IgD-negative memory B cell (primary cell): ENCODE data around the gene TTBK2. TPM values are rescaled to one million over a fixed set of nuclear protein-coding genes. Genes with fewer than 3 reads are reported as not detected.
A peak's percentile ranks its signal among the peaks of the same experiment; 100 is the strongest.
"Not testable (repeated sequence)": the region's sequence is repeated elsewhere in the genome, so short reads cannot be mapped to it uniquely, and the experiment has no call there.

Experiments used
- H3K27ac Mint-ChIP-seq, 3 donors: one replicate each; pipeline ENCODE4 v1.8.0; 2020 to 2022; ENCODE audit warnings: mild to moderate bottlenecking in 3 of 3, mixed read lengths in 3 of 3, moderate library complexity in 1 of 3
- H3K27me3 Mint-ChIP-seq: one replicate; pipeline ENCODE4 v1.8.0; 2021; ENCODE audit warnings: mixed read lengths
- H3K36me3 Mint-ChIP-seq: one replicate; pipeline ENCODE4 v1.8.0; 2020; ENCODE audit warnings: mild to moderate bottlenecking, mixed read lengths
- H3K4me1 Mint-ChIP-seq, 3 donors: one replicate each; pipeline ENCODE4 v1.8.0; 2020 to 2022; ENCODE audit warnings: mixed read lengths in 3 of 3, mild to moderate bottlenecking in 1 of 3
- H3K4me3 Mint-ChIP-seq, 4 donors: one replicate each; pipeline ENCODE4 v1.8.0; 2020 to 2022; ENCODE audit warnings: mild to moderate bottlenecking in 4 of 4, mixed read lengths in 4 of 4, moderate library complexity in 3 of 4
- H3K9me3 Mint-ChIP-seq, 3 donors: one replicate each; pipeline ENCODE4 v1.8.0; 2020 to 2021; ENCODE audit warnings: mixed read lengths in 3 of 3, mild to moderate bottlenecking in 1 of 3
- polyA plus RNA-seq: library from polyadenylated mRNA; unstranded; fragments of 300-500 nt; fragmentation: Illumina TruSeq; gene quantifications from one replicate; pipeline ENCODE4 v1.2.3, GENCODE V29; 2021

TTBK2 gene
- polyA plus RNA-seq, 1 donor from 2014 or later, result 9.9 TPM

DNA sequence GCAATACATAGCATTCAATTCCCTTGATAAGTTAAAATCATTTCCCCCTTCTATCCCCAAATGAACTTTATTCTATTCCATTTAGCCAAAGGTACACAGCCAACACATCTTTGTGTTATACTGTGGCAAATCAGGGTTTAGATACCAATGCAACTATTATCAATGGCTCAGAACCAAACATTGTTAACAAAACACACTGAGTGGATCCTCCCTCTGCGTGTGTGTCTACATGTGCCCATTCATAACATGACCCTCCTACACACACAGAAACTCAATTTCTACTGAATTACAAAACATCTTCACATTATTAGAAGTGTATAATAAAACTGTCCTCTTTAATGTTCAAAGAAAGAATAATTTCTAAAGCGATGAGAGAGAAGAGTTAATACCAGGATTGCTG lies 1.3 kb downstream of the TTBK2 start:
- Mint-ChIP-seq H3K27ac (peak overlapping the region in 1 of 3 donors; percentile 13), H3K9me3 (no peaks in the 10 kb centered on the region), H3K4me3 (peak overlapping the region; percentile 77 to 98 (median 98)), H3K36me3 (no peaks in the 10 kb centered on the region), H3K27me3 (no peaks in the 10 kb centered on the region), H3K4me1 (peaks cover 19 to 34% (median 25%) of the 10 kb centered on the region in 3 donors)

DNA sequence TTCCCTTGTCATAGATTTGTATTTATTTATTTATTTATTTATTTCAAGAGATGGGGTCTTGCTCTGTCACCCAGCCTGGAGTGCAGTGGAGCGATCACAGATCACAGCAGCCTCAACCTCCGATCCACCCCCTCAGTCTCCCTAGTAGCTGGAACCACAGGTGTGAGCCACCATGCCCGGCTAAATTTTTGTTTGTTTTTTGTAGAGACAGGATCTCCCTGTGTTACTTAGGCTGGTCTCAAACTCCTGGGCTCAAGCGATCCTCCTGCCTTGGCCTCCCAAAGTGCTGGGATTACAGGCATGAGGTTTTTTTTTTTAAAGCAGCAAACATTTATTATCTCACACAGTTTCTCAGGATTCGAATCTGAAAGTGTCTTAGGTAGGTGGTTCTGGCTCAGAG lies 2.5 kb downstream of the TTBK2 start:
- Mint-ChIP-seq H3K4me1 (peaks cover 22 to 37% (median 25%) of the 10 kb centered on the region in 3 donors), H3K4me3 (peak overlapping the region in 2 of 4 donors; percentile 5 to 73)

DNA sequence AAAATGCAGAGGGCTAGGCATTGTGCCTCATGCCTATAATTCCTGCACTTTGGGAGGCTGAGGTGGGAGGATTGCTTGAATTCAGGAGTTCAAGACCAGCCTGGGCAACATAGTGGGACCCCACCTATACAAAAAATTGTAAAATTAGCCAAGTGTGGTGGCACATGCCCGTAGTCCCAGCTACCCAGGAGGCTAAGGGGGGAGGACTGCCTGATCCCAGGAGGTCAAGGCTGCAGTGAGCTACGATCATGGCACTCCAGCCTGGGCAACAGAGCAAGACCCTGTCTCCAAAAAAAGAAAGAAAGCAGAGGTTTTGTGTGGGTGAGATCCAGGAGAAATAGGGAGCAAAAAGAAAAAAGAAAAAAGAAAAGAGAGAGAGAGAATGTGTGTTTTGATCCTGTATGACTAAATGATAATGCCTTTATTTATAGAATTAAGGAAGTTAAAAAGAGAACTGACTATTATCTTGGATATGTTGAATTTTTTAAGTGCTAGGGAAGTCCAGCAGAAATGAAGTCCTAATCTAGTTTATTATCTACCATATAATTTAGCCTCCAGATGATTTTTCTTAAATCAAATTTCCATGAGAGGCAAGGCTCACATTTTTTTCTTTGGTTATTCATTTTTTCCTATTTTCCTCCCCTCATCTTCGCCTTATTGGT lies 4.8 kb downstream of the TTBK2 start:
- Mint-ChIP-seq H3K27me3 (no peaks in the 10 kb centered on the region), H3K27ac (no peak overlapping the region), H3K4me1 (peaks cover 19 to 35% (median 32%) of the 10 kb centered on the region in 3 donors), H3K9me3 (no peaks in the 10 kb centered on the region), H3K36me3 (no peaks in the 10 kb centered on the region), H3K4me3 (peak overlapping the region in 3 of 4 donors; percentile 12 to 52 (median 30))

More for the DNA sequence above, 2.5 kb downstream of the TTBK2 start:
- H3K36me3 Mint-ChIP-seq, result no peaks in the 10 kb centered on the region
- H3K27me3 Mint-ChIP-seq, result no peaks in the 10 kb centered on the region
- H3K9me3 Mint-ChIP-seq, result no peaks in the 10 kb centered on the region
- H3K27ac Mint-ChIP-seq, result no peak overlapping the region

DNA sequence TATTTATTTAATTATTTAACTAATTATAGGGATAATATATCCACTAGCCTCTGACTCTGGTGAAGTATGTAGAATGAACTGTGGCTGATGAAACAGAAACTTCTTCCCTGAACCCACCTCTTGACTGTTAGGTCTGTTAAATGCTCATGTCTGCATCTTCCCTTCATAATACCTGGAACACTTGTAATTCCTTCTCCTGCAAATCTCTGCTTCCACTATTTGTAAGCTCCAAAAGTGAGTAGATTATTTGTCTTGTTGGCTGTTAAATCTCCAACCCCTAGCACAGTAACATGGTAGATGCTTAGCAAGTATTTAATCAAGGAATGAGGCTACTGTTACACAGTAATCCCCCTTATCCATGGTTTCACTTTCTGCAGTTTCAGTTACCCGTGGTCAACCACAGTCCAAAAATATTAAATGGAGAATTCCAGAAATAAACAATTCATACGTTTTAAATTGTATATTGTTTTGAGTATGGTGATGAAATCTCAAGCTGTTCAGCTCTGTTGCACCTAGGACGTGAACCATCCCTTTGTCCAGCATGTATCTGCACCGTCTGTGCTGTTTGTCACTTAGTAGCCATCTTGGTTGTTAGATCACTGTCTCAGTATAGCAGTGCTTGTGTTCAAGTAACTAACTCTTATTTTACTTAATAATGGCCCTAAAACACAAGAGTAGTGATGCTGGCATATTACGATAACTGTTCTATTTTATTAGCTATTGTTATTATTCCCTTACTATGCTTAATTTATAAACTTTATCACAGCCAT lies 5.7 kb downstream of the TTBK2 start:
- Mint-ChIP-seq H3K36me3 (no peaks in the 10 kb centered on the region), H3K27me3 (no peaks in the 10 kb centered on the region), H3K9me3 (no peaks in the 10 kb centered on the region), H3K4me3 (peak overlapping the region in 1 of 4 donors; percentile 30), H3K27ac (no peak overlapping the region), H3K4me1 (peaks cover 17 to 40% (median 35%) of the 10 kb centered on the region in 3 donors)

DNA sequence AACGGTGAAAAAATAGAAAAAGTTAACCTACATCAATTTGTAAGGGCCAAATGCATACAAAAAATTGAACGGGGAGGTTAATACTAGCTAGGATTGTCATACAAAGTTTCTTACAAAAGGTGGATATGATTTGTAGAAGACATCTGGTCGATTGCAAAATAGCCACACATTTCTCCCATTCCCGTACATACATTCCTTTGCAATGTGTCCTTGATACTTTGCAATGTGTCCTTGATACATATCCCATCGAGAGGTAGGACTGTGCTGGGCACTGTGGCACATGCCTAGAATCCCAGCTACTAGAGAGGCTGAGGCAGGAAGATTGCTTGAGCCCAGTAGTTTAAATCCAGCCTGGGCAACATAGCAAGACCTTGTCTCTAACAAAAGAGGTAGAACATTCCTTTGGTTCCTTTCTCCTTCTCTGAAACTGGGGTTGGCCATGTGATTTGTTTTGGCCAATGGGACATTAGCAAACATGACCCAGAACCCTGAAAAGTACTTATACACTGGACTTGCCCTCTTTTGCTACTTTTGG lies 9.5 kb downstream of the TTBK2 start:
- no peak overlapping the region for H3K27ac Mint-ChIP-seq
- H3K27me3 Mint-ChIP-seq, result no peaks in the 10 kb centered on the region
- peaks cover 10 to 43% (median 25%) of the 10 kb centered on the region in 3 donors for H3K4me1 Mint-ChIP-seq
- no peaks in the 10 kb centered on the region for H3K36me3 Mint-ChIP-seq
- no peak overlapping the region for H3K4me3 Mint-ChIP-seq
- no peaks in the 10 kb centered on the region for H3K9me3 Mint-ChIP-seq

DNA sequence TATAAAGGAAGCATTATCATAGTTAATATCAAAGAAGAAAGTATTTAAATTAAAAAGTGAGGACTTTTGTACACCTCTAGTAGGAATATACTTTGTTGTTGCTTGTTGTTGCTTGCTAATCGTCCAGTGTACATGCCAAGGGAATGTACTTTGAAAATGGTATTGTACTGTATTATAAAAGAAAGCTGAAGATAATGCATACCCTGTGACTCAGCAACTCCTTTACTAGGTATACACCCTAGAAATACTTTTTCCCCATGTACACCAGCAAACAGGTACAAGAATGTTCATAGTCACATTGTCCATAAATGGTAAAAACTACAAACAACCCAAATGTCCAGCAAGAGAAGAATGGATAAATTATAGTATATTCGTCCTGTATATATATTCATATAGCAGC lies 12.0 kb downstream of the TTBK2 start:
- H3K27me3 Mint-ChIP-seq, result no peaks in the 10 kb centered on the region
- no peaks in the 10 kb centered on the region for H3K9me3 Mint-ChIP-seq
- peak overlapping the region in 1 of 3 donors; percentile 88 for H3K27ac Mint-ChIP-seq
- peaks cover 2 to 26% (median 13%) of the 10 kb centered on the region in 3 donors for H3K4me1 Mint-ChIP-seq
- no peak overlapping the region for H3K4me3 Mint-ChIP-seq
- peaks cover 4% of the 10 kb centered on the region for H3K36me3 Mint-ChIP-seq

DNA sequence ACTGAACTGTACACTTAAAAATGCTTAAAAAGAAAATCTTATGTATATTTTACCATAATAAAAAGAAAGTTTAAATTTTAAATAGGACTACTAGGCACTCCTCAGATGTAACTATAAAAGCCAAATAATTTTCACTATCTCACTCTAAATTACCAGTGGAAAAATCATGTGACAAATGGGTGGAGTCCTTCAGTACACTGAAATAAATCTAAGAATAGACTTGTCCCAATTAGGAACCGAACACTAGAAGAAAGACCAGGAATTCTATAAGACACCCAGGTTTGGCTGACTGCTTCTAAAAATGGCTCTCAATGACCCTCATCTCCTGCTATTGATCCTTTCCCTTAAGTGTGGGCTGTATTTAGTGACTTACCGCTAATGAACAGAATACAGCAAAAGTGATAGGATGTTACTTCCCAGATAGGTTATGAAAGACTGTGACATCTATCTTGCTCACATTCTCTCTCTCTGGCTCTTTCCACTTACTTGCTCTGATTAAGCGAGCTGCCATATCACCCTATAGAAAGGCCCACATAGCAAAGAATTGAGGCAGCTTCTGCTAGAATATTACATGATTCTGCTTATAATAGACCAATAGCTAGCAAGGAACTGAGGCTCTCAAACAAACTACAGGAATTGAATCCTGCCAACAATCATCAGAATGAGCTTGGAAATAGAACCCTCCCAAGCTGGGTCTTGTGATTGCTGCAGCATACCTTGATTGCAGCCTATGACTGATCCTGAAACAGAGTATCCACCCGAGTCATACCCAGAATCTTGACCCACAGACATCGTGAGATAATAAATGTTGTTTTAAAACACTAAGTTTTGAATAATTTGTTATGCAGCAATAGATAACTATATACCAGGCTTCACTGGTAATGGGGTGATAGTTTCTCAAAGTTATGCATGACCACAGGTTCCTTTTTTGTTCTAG lies 16.9 kb downstream of the TTBK2 start:
- Mint-ChIP-seq H3K9me3 (no peaks in the 10 kb centered on the region), H3K4me3 (no peak overlapping the region), H3K36me3 (peaks cover 4% of the 10 kb centered on the region), H3K27ac (no peak overlapping the region), H3K4me1 (peaks cover 4 to 8% (median 5%) of the 10 kb centered on the region in 3 donors), H3K27me3 (no peaks in the 10 kb centered on the region)

DNA sequence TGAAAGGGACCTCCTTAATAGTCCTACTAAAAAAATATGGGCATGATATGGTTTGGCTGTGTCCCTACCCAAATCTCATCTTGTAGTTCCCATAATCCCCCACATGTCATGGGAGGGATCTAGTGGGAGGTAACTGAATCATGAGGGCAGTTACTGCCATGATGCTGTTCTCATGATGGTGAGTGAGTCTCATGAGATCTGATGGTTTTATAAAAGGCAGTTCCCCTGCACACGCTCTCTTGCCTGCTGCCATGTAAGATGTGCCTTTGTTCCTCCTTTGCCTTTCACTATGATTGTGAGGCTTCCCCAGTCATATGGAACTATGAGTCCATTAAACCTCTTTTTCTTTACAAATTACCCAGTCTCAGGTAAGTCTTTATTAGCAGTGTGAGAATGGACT lies 26.7 kb downstream of the TTBK2 start:
- H3K4me3 Mint-ChIP-seq, H3K9me3 Mint-ChIP-seq, H3K27me3 Mint-ChIP-seq, H3K27ac Mint-ChIP-seq: not testable (repeated sequence)
- peaks cover 2 to 14% (median 9%) of the 10 kb centered on the region in 3 donors for H3K4me1 Mint-ChIP-seq
- peaks cover 11% of the 10 kb centered on the region for H3K36me3 Mint-ChIP-seq

DNA sequence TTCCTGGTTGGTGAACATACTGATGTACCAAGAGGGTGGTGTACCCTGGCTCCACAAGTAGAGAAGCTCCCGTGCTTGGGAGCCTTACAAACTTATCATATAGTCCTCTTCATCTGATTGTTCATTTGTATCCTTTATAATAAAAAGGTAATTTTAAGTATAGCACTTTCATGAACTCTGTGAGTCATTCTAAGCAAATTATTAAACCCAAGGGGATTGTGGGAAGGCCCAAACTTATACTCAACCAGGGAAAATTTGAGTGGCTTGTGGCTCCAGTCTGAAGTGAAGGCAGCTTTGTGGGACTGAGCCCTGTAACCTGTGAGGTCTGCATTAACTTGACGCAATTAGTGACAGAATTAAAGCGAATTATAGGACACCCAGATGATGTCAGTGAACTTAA lies 29.0 kb downstream of the TTBK2 start:
- H3K27ac Mint-ChIP-seq, result peak overlapping the region in 1 of 3 donors; percentile 81
- peaks cover 9% of the 10 kb centered on the region for H3K36me3 Mint-ChIP-seq
- no peaks in the 10 kb centered on the region for H3K27me3 Mint-ChIP-seq
- no peak overlapping the region for H3K4me3 Mint-ChIP-seq
- H3K9me3 Mint-ChIP-seq, result peaks cover 0 to 2% (median under 1%) of the 10 kb centered on the region in 3 donors
- peaks cover 2 to 11% (median 6%) of the 10 kb centered on the region in 3 donors for H3K4me1 Mint-ChIP-seq

DNA sequence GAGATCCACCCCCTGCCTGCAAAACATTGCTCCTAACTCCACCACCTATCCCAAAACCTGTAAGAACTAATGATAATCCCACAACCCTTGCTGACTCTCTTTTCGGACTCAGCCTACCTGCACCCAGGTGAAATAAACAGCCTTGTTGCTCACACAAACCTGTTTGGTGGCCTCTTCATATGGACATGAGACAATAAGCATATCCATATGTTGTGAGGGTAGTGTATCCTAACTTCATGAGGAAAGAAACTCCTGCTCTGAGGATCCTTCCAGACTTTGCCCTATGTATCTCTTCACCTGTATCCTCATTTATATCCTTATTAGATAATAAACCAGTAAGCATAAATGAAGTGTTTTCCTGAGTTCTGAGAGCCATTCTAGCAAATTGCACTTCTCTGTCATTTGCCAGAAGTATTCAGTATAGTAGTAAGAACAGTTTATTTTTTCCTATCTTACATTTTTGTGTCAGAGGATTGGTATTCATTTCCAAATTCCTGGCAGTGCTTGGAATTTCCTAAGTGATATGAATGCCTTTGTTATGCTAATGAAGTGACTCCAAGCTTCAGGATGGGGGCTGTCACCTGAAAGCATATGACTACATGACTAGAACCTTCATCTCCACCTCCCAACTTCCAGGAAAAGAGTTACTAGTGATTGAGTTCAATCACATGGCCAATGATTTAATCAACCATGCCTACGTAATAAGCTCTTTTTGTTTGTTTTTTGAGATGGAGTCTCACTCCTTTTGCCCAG lies 30.2 kb downstream of the TTBK2 start:
- H3K27me3 Mint-ChIP-seq, result no peaks in the 10 kb centered on the region
- H3K4me1 Mint-ChIP-seq, result peaks cover 5 to 14% (median 7%) of the 10 kb centered on the region in 3 donors
- H3K9me3 Mint-ChIP-seq, result peaks cover 0 to 11% (median 4%) of the 10 kb centered on the region in 3 donors
- no peak overlapping the region for H3K4me3 Mint-ChIP-seq
- peaks cover 7% of the 10 kb centered on the region for H3K36me3 Mint-ChIP-seq
- no peak overlapping the region for H3K27ac Mint-ChIP-seq

DNA sequence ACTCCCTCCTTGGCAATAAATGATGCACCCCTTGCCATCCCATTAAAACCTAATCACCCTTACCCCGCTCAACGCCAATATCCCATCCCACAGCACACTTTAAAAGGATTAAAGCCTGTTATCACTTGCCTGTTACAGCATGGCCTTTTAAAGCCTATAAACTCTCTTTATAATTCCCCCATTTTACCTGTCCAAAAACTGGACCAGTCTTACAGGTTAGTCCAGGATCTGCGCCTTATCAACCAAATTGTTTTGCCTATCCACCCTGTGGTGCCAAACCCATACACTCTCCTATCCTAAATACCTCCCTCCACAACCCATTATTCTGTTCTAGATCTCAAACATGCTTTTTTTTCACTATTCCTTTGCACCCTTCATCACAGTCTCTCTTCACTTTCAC lies 33.2 kb downstream of the TTBK2 start:
- Mint-ChIP-seq H3K9me3 (peaks cover 3 to 16% (median 3%) of the 10 kb centered on the region in 3 donors), H3K4me1 (peaks cover 5 to 14% (median 7%) of the 10 kb centered on the region in 3 donors)
- not testable (repeated sequence) for H3K27me3 Mint-ChIP-seq, H3K4me3 Mint-ChIP-seq, H3K27ac Mint-ChIP-seq, H3K36me3 Mint-ChIP-seq

DNA sequence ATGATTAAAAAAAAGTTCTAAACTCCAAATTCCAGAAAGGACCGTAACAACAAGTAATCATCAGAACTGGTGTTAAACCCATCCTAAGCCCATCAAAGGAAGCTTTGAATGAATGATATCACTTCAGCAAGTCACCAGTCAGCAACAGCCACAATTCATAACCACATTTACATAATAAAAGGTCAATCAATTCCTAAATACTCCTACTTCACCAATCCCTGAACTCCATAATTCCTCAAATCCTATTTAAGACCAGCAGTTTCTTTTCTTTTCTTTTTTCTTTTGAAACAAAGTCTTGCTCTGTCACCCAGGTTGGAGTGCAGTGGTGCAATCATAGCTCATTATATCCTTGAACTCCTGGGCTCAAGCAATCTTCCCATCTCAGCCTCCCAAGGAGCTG lies 40.5 kb downstream of the TTBK2 start:
- Mint-ChIP-seq H3K27ac (no peak overlapping the region), H3K9me3 (peaks cover 0 to 3% (median 3%) of the 10 kb centered on the region in 3 donors), H3K4me3 (no peak overlapping the region), H3K27me3 (no peaks in the 10 kb centered on the region), H3K36me3 (peaks cover under 1% of the 10 kb centered on the region), H3K4me1 (peaks cover 0 to 4% (median 3%) of the 10 kb centered on the region in 3 donors)

DNA sequence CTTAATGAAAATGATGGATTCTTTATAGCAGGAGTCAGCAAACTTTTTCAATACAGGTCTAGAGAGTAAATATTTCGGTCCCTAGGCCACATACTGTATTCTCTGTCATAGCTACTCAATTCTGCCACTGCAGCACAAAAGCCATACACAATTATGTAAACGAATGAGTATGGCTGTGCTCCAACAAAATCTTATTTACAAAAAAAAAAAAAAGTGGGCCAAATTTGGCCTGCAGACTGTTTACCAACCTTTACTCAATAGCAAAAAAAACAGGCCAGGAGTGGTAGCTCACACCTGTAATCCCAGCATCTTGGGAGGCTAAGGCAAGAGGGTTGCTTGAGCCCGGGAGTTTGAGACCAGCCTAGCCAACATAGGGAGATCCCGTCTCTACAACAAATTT lies 41.1 kb downstream of the TTBK2 start:
- no peaks in the 10 kb centered on the region for H3K9me3 Mint-ChIP-seq
- no peaks in the 10 kb centered on the region for H3K36me3 Mint-ChIP-seq
- no peak overlapping the region for H3K4me3 Mint-ChIP-seq
- H3K27ac Mint-ChIP-seq, result no peak overlapping the region
- H3K27me3 Mint-ChIP-seq, result no peaks in the 10 kb centered on the region
- peaks cover 0 to 4% (median 3%) of the 10 kb centered on the region in 3 donors for H3K4me1 Mint-ChIP-seq

DNA sequence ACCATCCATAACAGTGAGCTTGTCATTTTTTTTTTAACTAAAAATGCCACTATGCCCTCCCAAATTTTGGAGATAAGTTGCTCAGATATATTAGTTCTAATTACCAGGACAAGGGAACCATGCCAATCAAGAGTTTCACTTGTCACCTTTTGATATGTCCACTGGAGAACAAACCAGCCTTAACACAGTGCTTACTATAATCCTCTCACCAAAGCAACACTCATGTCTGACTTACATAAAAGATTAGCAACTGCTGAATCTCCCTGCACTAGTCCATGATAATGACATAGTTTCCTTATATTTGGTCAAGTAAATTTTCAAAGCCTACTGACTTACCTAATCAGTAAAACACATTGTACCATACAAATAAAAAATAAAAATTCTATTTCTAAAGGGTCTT lies 44.4 kb downstream of the TTBK2 start:
- Mint-ChIP-seq H3K36me3 (no peaks in the 10 kb centered on the region), H3K4me1 (peaks cover 0 to 4% (median 2%) of the 10 kb centered on the region in 3 donors), H3K9me3 (no peaks in the 10 kb centered on the region), H3K4me3 (no peak overlapping the region), H3K27ac (no peak overlapping the region), H3K27me3 (no peaks in the 10 kb centered on the region)
